ENCODE measurements around the gene CNPY1. TPM values are rescaled to one million over a fixed set of nuclear protein-coding genes. Genes with fewer than 3 reads are reported as not detected.

CNPY1 gene
- total RNA-seq, 4 donors from 2014 or later, result not detected

DNA sequence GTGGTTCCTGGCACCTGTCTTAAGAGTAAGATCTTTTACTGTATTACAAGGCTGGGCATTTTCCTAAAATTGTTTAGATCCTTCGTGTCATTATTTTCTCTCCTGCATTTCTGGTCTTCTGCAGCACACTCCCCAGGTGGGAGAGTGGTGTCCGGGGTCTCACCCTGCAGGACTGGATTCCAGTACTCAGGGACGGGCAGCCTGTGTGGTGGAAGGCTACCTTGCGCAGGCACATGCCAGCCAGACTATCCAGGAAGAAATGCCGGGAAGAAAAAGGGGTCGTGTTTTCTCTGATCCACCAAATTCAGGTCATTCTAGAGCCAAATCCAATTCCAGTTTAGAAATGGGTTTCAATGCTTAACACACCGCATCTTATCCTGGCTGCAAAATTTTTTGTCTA lies 27.7 kb downstream of the CNPY1 start:
- H3K27ac ChIP-seq (replicated peaks in 1 of 4), result no peak overlapping the region
- no peaks in the 10 kb centered on the region for H3K36me3 ChIP-seq
- no peaks in the 10 kb centered on the region for H3K9me3 ChIP-seq
- 88% methylated on average over 7 of the region's 7 CpGs for WGBS
- TF ChIP-seq POLR2A (IDR thresholded peaks at IDR 0.05; ENCODE audit: low read depth) (no peak), EP300 (IDR thresholded peaks at IDR 0.05) (no peak), POLR2AphosphoS5 (IDR thresholded peaks at IDR 0.05) (no peak)
- TF ChIP-seq, protein P1, sequence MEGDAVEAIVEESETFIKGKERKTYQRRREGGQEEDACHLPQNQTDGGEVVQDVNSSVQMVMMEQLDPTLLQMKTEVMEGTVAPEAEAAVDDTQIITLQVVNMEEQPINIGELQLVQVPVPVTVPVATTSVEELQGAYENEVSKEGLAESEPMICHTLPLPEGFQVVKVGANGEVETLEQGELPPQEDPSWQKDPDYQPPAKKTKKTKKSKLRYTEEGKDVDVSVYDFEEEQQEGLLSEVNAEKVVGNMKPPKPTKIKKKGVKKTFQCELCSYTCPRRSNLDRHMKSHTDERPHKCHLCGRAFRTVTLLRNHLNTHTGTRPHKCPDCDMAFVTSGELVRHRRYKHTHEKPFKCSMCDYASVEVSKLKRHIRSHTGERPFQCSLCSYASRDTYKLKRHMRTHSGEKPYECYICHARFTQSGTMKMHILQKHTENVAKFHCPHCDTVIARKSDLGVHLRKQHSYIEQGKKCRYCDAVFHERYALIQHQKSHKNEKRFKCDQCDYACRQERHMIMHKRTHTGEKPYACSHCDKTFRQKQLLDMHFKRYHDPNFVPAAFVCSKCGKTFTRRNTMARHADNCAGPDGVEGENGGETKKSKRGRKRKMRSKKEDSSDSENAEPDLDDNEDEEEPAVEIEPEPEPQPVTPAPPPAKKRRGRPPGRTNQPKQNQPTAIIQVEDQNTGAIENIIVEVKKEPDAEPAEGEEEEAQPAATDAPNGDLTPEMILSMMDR (IDR thresholded peaks at IDR 0.05), result no peak
- no peak overlapping the region for H3K4me3 ChIP-seq
- H3K27me3 ChIP-seq, result peaks cover 0 to 86% (median 7%) of the 10 kb centered on the region in 4 donors
- no peaks in the 10 kb centered on the region for H3K4me1 ChIP-seq
- intact Hi-C loops (cut with DNase I), result no loop called here
- no peak for DNase-seq (ENCODE audit: extremely low spot score)

DNA sequence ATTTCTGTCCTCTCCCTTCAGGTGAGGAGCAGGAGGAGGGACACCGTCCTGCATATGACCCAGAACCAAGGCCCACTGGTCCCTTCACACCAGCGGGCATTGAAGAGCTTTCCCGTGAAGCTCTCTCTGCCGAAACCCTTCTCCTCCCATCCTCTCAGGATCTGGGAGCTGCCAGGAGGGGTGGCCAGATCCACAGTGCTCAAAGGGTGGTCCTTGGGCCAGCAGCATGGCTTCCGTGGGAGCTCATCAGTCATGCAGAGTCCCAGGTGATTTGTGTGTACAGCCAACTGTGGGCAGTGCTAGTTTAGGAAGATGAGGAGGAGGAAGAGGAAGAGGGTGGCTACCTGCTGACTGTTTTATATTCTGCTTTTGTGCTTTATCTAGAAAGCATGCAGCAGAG lies 28.4 kb downstream of the CNPY1 start:
- peaks cover 0 to 85% (median 7%) of the 10 kb centered on the region in 4 donors for H3K27me3 ChIP-seq
- intact Hi-C loops (cut with DNase I), result no loop called here

GRCh38 chr7:155517452-155517851 lies 28.9 kb downstream of the CNPY1 start:
- Histone ChIP-seq H3K4me1 (no peaks in the 10 kb centered on the region), H3K4me3 (no peak overlapping the region), H3K9me3 (no peaks in the 10 kb centered on the region), H3K27ac (replicated peaks in 1 of 4) (no peak overlapping the region), H3K36me3 (no peaks in the 10 kb centered on the region), H3K27me3 (peaks cover 0 to 85% (median 7%) of the 10 kb centered on the region in 4 donors)
- WGBS, result 78% methylated on average over 7 of the region's 9 CpGs
- TF ChIP-seq, protein P1 (IDR thresholded peaks at IDR 0.05), result no peak
- TF ChIP-seq POLR2A (IDR thresholded peaks at IDR 0.05; ENCODE audit: low read depth) (no peak), POLR2AphosphoS5 (IDR thresholded peaks at IDR 0.05) (no peak), EP300 (IDR thresholded peaks at IDR 0.05) (no peak)
- no peak for DNase-seq (ENCODE audit: extremely low spot score)
- intact Hi-C loops (cut with DNase I), result no loop called here

More for the DNA sequence above, 28.4 kb downstream of the CNPY1 start:
- H3K27ac ChIP-seq (replicated peaks in 1 of 4), result no peak overlapping the region
- no peaks in the 10 kb centered on the region for H3K36me3 ChIP-seq
- no peak for TF ChIP-seq POLR2AphosphoS5 (IDR thresholded peaks at IDR 0.05)
- no peak for TF ChIP-seq EP300 (IDR thresholded peaks at IDR 0.05)
- TF ChIP-seq, protein P1 (IDR thresholded peaks at IDR 0.05), result no peak
- TF ChIP-seq POLR2A (IDR thresholded peaks at IDR 0.05; ENCODE audit: low read depth), result no peak
- no peaks in the 10 kb centered on the region for H3K9me3 ChIP-seq
- H3K4me1 ChIP-seq, result no peaks in the 10 kb centered on the region
- H3K4me3 ChIP-seq, result no peak overlapping the region
- DNase-seq (ENCODE audit: extremely low spot score), result no peak
- 63% methylated on average over 5 of the region's 5 CpGs for WGBS

DNA sequence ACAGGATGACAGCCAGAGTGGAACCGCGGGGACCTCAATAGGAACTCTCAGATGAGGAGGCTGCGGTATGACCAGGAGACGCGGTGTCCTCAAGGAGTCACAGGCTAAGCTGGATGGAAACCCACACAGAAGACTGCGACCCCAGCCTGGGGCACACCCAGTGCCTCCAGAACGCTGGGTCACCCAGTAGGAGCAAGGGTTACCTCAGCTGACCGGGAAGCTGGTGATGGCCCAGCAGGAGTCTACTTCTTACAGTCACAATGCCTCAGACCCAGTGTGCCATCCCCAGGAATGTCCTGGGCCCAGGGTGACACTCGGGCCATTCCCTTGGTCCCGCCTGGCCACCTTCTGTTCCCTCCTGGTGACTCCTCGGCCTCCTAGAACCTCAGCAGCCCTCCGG lies 29.9 kb downstream of the CNPY1 start:
- Histone ChIP-seq H3K27ac (replicated peaks in 1 of 4) (no peak overlapping the region), H3K4me1 (no peaks in the 10 kb centered on the region), H3K4me3 (no peak overlapping the region), H3K27me3 (peaks cover 0 to 85% (median 13%) of the 10 kb centered on the region in 4 donors), H3K36me3 (no peaks in the 10 kb centered on the region), H3K9me3 (no peaks in the 10 kb centered on the region)
- TF ChIP-seq, protein P1 (IDR thresholded peaks at IDR 0.05), result no peak
- TF ChIP-seq EP300 (IDR thresholded peaks at IDR 0.05), result no peak
- no peak for TF ChIP-seq POLR2AphosphoS5 (IDR thresholded peaks at IDR 0.05)
- no peak for TF ChIP-seq POLR2A (IDR thresholded peaks at IDR 0.05; ENCODE audit: low read depth)
- DNase-seq (ENCODE audit: extremely low spot score), result no peak
- WGBS, result 88% methylated on average over 12 of the region's 12 CpGs
- intact Hi-C loops (cut with DNase I), result no loop called here

GRCh38 chr7:155515318-155515717 lies 31.0 kb downstream of the CNPY1 start:
- peaks cover 0 to 92% (median 22%) of the 10 kb centered on the region in 4 donors for H3K27me3 ChIP-seq
- no peaks in the 10 kb centered on the region for H3K9me3 ChIP-seq
- H3K4me3 ChIP-seq, result no peak overlapping the region
- TF ChIP-seq EP300 (IDR thresholded peaks at IDR 0.05), result no peak
- no peak for TF ChIP-seq POLR2A (IDR thresholded peaks at IDR 0.05; ENCODE audit: low read depth)
- TF ChIP-seq POLR2AphosphoS5 (IDR thresholded peaks at IDR 0.05), result no peak
- TF ChIP-seq, protein P1 (IDR thresholded peaks at IDR 0.05), result no peak
- intact Hi-C loops (cut with DNase I), result no loop called here
- DNase-seq (ENCODE audit: extremely low spot score), result no peak
- H3K27ac ChIP-seq (replicated peaks in 1 of 4), result no peak overlapping the region
- no peaks in the 10 kb centered on the region for H3K36me3 ChIP-seq
- peaks cover 0 to under 1% (median 0%) of the 10 kb centered on the region in 4 donors for H3K4me1 ChIP-seq
- 71% methylated on average over 11 of the region's 11 CpGs for WGBS
